OCI-LY3 (cell line): Measurements from ENCODE around the gene GARIN3.

Experiments used
- EZH2phosphoT487 ChIP-seq: fragments of 200-600 bp; shearing (Covaris generic); IDR thresholded peaks from 2 replicates; pipeline ENCODE4 v1.6.1; 2018; ENCODE audit warnings: antibody characterized with exemption, mixed run types, low read depth
- TF ChIP-seq, protein P1 (sequence below): fragments of 200-600, 300-600 bp; sonication (generic); IDR thresholded peaks from 2 replicates; pipeline ENCODE4 v1.5.1; 2014; ENCODE audit warnings: antibody characterized with exemption, low read length, low read depth

- TF ChIP-seq EZH2phosphoT487 = no peak
- TF ChIP-seq, protein P1, sequence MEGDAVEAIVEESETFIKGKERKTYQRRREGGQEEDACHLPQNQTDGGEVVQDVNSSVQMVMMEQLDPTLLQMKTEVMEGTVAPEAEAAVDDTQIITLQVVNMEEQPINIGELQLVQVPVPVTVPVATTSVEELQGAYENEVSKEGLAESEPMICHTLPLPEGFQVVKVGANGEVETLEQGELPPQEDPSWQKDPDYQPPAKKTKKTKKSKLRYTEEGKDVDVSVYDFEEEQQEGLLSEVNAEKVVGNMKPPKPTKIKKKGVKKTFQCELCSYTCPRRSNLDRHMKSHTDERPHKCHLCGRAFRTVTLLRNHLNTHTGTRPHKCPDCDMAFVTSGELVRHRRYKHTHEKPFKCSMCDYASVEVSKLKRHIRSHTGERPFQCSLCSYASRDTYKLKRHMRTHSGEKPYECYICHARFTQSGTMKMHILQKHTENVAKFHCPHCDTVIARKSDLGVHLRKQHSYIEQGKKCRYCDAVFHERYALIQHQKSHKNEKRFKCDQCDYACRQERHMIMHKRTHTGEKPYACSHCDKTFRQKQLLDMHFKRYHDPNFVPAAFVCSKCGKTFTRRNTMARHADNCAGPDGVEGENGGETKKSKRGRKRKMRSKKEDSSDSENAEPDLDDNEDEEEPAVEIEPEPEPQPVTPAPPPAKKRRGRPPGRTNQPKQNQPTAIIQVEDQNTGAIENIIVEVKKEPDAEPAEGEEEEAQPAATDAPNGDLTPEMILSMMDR = no peak
Observed at GRCh38 chr5:157165261-157165660, 803 bp downstream of the GARIN3 start.
